IMR-90 (cell line): ENCODE results near the gene HSD17B7. TPM values are rescaled to one million over a fixed set of nuclear protein-coding genes. Genes with fewer than 3 reads are reported as not detected.

Source experiments
- ATAC-seq: fragments of 200-7000 bp; cut with Tn5 transposase; 2 replicates; pipeline ENCODE4 v1.9.1; 2020; ENCODE audit warnings: low read depth, mild to moderate bottlenecking, moderate library complexity
- BruUV-seq: library from RNA; stranded (reverse); fragments of 400-500 nt; replicated peaks from 2 replicates; lab custom pipeline; 2021; lab: Mats Ljungman, UMichigan
- CTCF ChIA-PET: fragments of 300-600 bp; formaldehyde crosslinking; extraction: SDS; loops from one replicate; lab custom pipeline; 2021; ENCODE audit warnings: antibody characterized with exemption; lab: Yijun Ruan, JAX
- POLR2A ChIA-PET: fragments of 300-600 bp; sonication (Branson Sonifier 250); formaldehyde crosslinking; loops from one replicate; lab custom pipeline; 2022; ENCODE audit warnings: antibody characterized with exemption; ENCODE audit not compliant: unreplicated experiment; lab: Charles Lee
- DNase-seq: peaks from one replicate; pipeline ENCODE4 v3.0.0; 2013
- H2AFZ ChIP-seq: replicated peaks from 2 replicates; pipeline ENCODE3; 2013; ENCODE audit warnings: low read length, mild to moderate bottlenecking; ENCODE audit not compliant: poor library complexity
- H2AK5ac ChIP-seq: 2 replicates; pipeline ENCODE4 v1.6.1; 2013; ENCODE audit warnings: low read depth, low read length, inconsistent platforms
- H2AK9ac ChIP-seq: replicated peaks from 2 replicates; pipeline ENCODE3; 2013; ENCODE audit warnings: mild to moderate bottlenecking, low read depth, low read length, moderate library complexity; ENCODE audit not compliant: poor library complexity
- H2BK120ac ChIP-seq: 2 replicates; pipeline ENCODE4 v1.6.1; 2013; ENCODE audit warnings: low read depth, low read length, inconsistent platforms
- H2BK15ac ChIP-seq: 3 replicates; pipeline ENCODE4 v1.6.1; 2013; ENCODE audit warnings: low read depth, low read length, inconsistent platforms
- H2BK20ac ChIP-seq: 2 replicates; pipeline ENCODE4 v1.6.1; 2013; ENCODE audit warnings: low read depth, mild to moderate bottlenecking, inconsistent platforms, low read length, moderate library complexity
- H2BK5ac ChIP-seq: 2 replicates; pipeline ENCODE4 v1.6.1; 2013; ENCODE audit warnings: mild to moderate bottlenecking, low read depth, low read length, inconsistent platforms; ENCODE audit not compliant: poor library complexity, severe bottlenecking
- H3K14ac ChIP-seq: replicated peaks from 2 replicates; pipeline ENCODE4 v1.6.1; 2013; ENCODE audit warnings: low read depth, low read length, inconsistent platforms
- H3K18ac ChIP-seq: 2 replicates; pipeline ENCODE4 v1.6.1; 2013; ENCODE audit warnings: low read depth, low read length, control low read depth
- H3K23ac ChIP-seq: 2 replicates; pipeline ENCODE4 v1.6.1; 2013; ENCODE audit warnings: low read depth, low read length, inconsistent platforms
- H3K27ac ChIP-seq: 2 replicates; pipeline ENCODE4 v1.5.1; 2013; ENCODE audit warnings: mild to moderate bottlenecking, control low read depth, low read length; ENCODE audit not compliant: insufficient read depth
- H3K27me3 ChIP-seq: 2 replicates; pipeline ENCODE4 v1.6.1; 2013; ENCODE audit warnings: low read length; ENCODE audit not compliant: control insufficient read depth, insufficient read depth
- H3K36me3 ChIP-seq: 2 replicates; pipeline ENCODE4 v1.6.1; 2013; ENCODE audit warnings: low read length, mixed read lengths; ENCODE audit not compliant: control insufficient read depth, insufficient read depth
- H3K4ac ChIP-seq: 2 replicates; pipeline ENCODE4 v1.6.1; 2013; ENCODE audit warnings: low read depth, low read length, inconsistent platforms
- H3K4me1 ChIP-seq: 2 replicates; pipeline ENCODE4 v1.6.1; 2013; ENCODE audit warnings: low read length, mixed read lengths; ENCODE audit not compliant: control insufficient read depth, insufficient read depth
- H3K4me2 ChIP-seq: 2 replicates; pipeline ENCODE4 v1.6.1; 2013; ENCODE audit warnings: low read depth, mild to moderate bottlenecking, control low read depth, low read length, moderate library complexity
- H3K4me3 ChIP-seq: 2 replicates; pipeline ENCODE4 v1.5.1; 2013; ENCODE audit warnings: low read depth, mild to moderate bottlenecking, control low read depth, low read length, moderate library complexity; ENCODE audit not compliant: insufficient read depth
- H3K56ac ChIP-seq: 2 replicates; pipeline ENCODE4 v1.6.1; 2013; ENCODE audit warnings: low read length, inconsistent platforms; ENCODE audit not compliant: insufficient read depth; ENCODE audit errors: extremely low read depth
- H3K79me1 ChIP-seq, 2 experiments: 2 replicates each; pipeline ENCODE4 v1.6.1; 2013; ENCODE audit warnings: low read length in 2 of 2, inconsistent platforms in 1 of 2, low read depth in 1 of 2
- H3K9ac ChIP-seq: 2 replicates; pipeline ENCODE4 v1.6.1; 2013; ENCODE audit warnings: low read depth, low read length, control low read depth
- H3K9me1 ChIP-seq: 2 replicates; pipeline ENCODE4 v1.6.1; 2013; ENCODE audit warnings: low read length, inconsistent platforms; ENCODE audit not compliant: insufficient read depth
- H3K9me3 ChIP-seq: 2 replicates; pipeline ENCODE4 v1.6.1; 2013; ENCODE audit warnings: low read length; ENCODE audit not compliant: control insufficient read depth, insufficient read depth
- H4K20me1 ChIP-seq: 2 replicates; pipeline ENCODE4 v1.6.1; 2013; ENCODE audit warnings: low read length, inconsistent platforms; ENCODE audit not compliant: insufficient read depth
- H4K5ac ChIP-seq: 2 replicates; pipeline ENCODE4 v1.6.1; 2013; ENCODE audit warnings: mild to moderate bottlenecking, low read depth, low read length, control low read depth
- H4K8ac ChIP-seq, 2 experiments: 2 replicates each; pipeline ENCODE4 v1.6.1; 2013; ENCODE audit warnings: low read depth in 2 of 2, low read length in 2 of 2, control low read depth in 1 of 2, inconsistent platforms in 1 of 2
- H4K91ac ChIP-seq: 2 replicates; pipeline ENCODE4 v1.6.1; 2013; ENCODE audit warnings: low read depth, low read length, inconsistent platforms; ENCODE audit not compliant: insufficient read depth
- BHLHE40 ChIP-seq: fragments of 150-350 bp; IDR thresholded peaks from 2 replicates; pipeline ENCODE4 v1.6.1; 2016; ENCODE audit warnings: mild to moderate bottlenecking, low read depth, low read length
- CHD1 ChIP-seq: IDR thresholded peaks from 2 replicates; pipeline ENCODE4 v1.6.1; 2012; ENCODE audit warnings: low read depth, low read length, improper control_type of control experiment
- FOS ChIP-seq: fragments of 150-350 bp; IDR thresholded peaks from 2 replicates; pipeline ENCODE4 v1.6.1; 2016; ENCODE audit warnings: low read depth, low read length
- MAZ ChIP-seq: IDR thresholded peaks from 2 replicates; pipeline ENCODE4 v1.6.1; 2012; ENCODE audit warnings: low read depth, mild to moderate bottlenecking, low read length, improper control_type of control experiment, moderate library complexity, borderline replicate concordance
- NFE2L2 ChIP-seq: fragments of 150-350 bp; IDR thresholded peaks from 2 replicates; pipeline ENCODE4 v1.6.1; 2016; ENCODE audit warnings: low read depth, mild to moderate bottlenecking, low read length
- POLR2A ChIP-seq: IDR thresholded peaks from 2 replicates; pipeline ENCODE4 v1.6.1; 2012; ENCODE audit warnings: mild to moderate bottlenecking, low read depth, low read length
- RAD21 ChIP-seq: IDR thresholded peaks from 2 replicates; pipeline ENCODE4 v1.6.1; 2012; ENCODE audit warnings: low read length, improper control_type of control experiment
- RFX5 ChIP-seq: IDR thresholded peaks from 2 replicates; pipeline ENCODE4 v1.8.0; 2012; ENCODE audit warnings: low read depth, mild to moderate bottlenecking, low read length, moderate library complexity
- SMC3 ChIP-seq: fragments of 150-350 bp; IDR thresholded peaks from 2 replicates; pipeline ENCODE4 v1.6.1; 2016; ENCODE audit warnings: low read depth, mild to moderate bottlenecking, antibody characterized with exemption, low read length, moderate library complexity
- WGBS, 2 experiments: methylation state at CpG; one replicate each; pipeline versions ENCODE4 v1.1.5 to v1.1.7; 2013; ENCODE audit warnings: missing lambda C conversion rate in 2 of 2; ENCODE audit not compliant: insufficient read length in 1 of 2; ENCODE audit errors: extremely low coverage in 2 of 2; 5-methylcytosine and 5-hydroxymethylcytosine counted together
- dilution Hi-C: fragments of 300-500 bp; cut with HindIII; formaldehyde crosslinking; loops from one replicate; pipeline ENCODE4 v1.14.3; 2018; ENCODE audit warnings: low sequenced_read_pairs; ENCODE audit not compliant: unreplicated experiment
- in situ Hi-C: fragments of 300-500 bp; cut with MboI; formaldehyde crosslinking; loops from 3 replicates; pipeline ENCODE4 v1.14.3; 2019; ENCODE audit warnings: low sequenced_read_pairs, inconsistent platforms, mixed read lengths
- intact Hi-C: fragments of 100-400 bp; cut with micrococcal nuclease; formaldehyde crosslinking; loops from 2 replicates; pipeline ENCODE4 v1.10.0; 2022
- polyA plus RNA-seq, 3 experiments: library from polyadenylated mRNA; depleted of rRNA; stranded (reverse); fragments of >200 nt; gene quantifications; 2 replicates each; pipeline ENCODE4 v1.2.3, GENCODE V29; 2012; ENCODE audit warnings: low replicate concordance in 1 of 3
- total RNA-seq: library from RNA; depleted of rRNA; stranded (reverse); fragments of >200 nt; gene quantifications from 2 replicates; pipeline ENCODE4 v1.2.3, GENCODE V29; 2012
- TF ChIP-seq, protein P1 (sequence below): fragments of 150-350 bp; IDR thresholded peaks from 2 replicates; pipeline ENCODE4 v1.6.1; 2017; ENCODE audit warnings: mild to moderate bottlenecking, antibody characterized with exemption, low read length, low read depth

HSD17B7 gene
- total and polyA plus RNA-seq, 2 of the 4 experiments (the other 2 are of a cell fraction) = 10.6 to 17.7 TPM

DNA sequence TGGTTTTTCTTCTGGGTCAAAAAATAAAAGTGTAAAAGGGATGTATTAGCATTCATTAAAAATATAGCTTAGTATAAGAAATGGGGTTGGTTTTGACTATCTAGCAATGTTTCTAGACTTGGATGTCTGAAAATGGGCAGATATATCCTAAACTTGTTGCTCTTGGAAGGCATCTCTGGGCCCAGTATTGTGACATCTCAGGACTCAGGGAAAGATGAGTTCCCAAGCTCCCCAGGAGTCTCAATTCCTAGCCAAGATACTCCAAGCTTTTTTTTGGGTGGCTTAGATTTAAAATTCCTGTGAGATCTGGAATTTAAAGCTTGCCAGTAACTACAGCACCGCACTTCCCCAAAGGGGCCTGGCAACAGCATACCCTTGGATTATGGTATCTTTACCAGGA, 11.5 kb upstream of the HSD17B7 start:
- no peak overlapping the region for H3K4ac ChIP-seq
- H4K91ac ChIP-seq = no peak overlapping the region
- H3K9me3 ChIP-seq = no peaks in the 10 kb centered on the region
- H3K4me2 ChIP-seq = no peak overlapping the region
- no peak overlapping the region for H4K5ac ChIP-seq
- TF ChIP-seq RFX5 = no peak
- TF ChIP-seq MAZ = no peak
- TF ChIP-seq FOS = no peak
- TF ChIP-seq CHD1 = no peak
- no peak for TF ChIP-seq RAD21
- no peak for TF ChIP-seq BHLHE40
- TF ChIP-seq POLR2A = no peak
- TF ChIP-seq NFE2L2 = no peak
- TF ChIP-seq, protein P1, sequence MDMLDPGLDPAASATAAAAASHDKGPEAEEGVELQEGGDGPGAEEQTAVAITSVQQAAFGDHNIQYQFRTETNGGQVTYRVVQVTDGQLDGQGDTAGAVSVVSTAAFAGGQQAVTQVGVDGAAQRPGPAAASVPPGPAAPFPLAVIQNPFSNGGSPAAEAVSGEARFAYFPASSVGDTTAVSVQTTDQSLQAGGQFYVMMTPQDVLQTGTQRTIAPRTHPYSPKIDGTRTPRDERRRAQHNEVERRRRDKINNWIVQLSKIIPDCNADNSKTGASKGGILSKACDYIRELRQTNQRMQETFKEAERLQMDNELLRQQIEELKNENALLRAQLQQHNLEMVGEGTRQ = no peak
- TF ChIP-seq SMC3 = no peak
- no peak overlapping the region for H3K56ac ChIP-seq
- peaks cover 6% of the 10 kb centered on the region; the same call in 1 of the 2 replicates for H3K9me1 ChIP-seq
- H3K9ac ChIP-seq = no peak overlapping the region
- peaks cover 41% of the 10 kb centered on the region for H3K36me3 ChIP-seq
- dilution Hi-C loops (no loop called here), intact Hi-C loops (loop anchor here (5.0 to 10.0 kb wide), 2 partner anchors 144 to 262 kb away; partner anchors contain the start of gene DDR2), in situ Hi-C loops (no loop called here)
- H3K14ac ChIP-seq = no peak overlapping the region
- H2AK9ac ChIP-seq = no peak overlapping the region
- peaks cover 5 to 25% of the 10 kb centered on the region in 2 experiments; a peak in 3 of 4 replicates for H3K79me1 ChIP-seq
- H2AFZ ChIP-seq = no peak overlapping the region
- no TSS peak for BruUV-seq
- WGBS, 2 experiments = no CpG with 5 or more reads among the region's 1 CpG
- no peak overlapping the region for H3K27ac ChIP-seq
- H2BK15ac ChIP-seq = no peak overlapping the region
- H3K4me1 ChIP-seq = no peaks in the 10 kb centered on the region
- H2BK20ac ChIP-seq = no peak overlapping the region
- H2BK5ac ChIP-seq = no peak overlapping the region
- ATAC-seq (no peak), DNase-seq (no peak)
- H3K23ac ChIP-seq = no peak overlapping the region
- H2BK120ac ChIP-seq = no peak overlapping the region
- no peak overlapping the region for H3K18ac ChIP-seq
- no peaks in the 10 kb centered on the region for H3K27me3 ChIP-seq
- ChIA-PET POLR2A (no interaction called here), CTCF (no interaction called here)
- H3K4me3 ChIP-seq = no peak overlapping the region
- H4K8ac ChIP-seq = no peak overlapping the region
- no peak overlapping the region for H2AK5ac ChIP-seq
- H4K20me1 ChIP-seq = no peaks in the 10 kb centered on the region
